GM12874 (cell line): ENCODE measurements around the gene HNRNPDL.

ENCODE experiments used
- CTCF ChIP-seq: IDR thresholded peaks from 2 replicates; pipeline ENCODE4 v1.5.1; 2011; ENCODE audit warnings: low read depth, mild to moderate bottlenecking, control low read depth, low read length, moderate library complexity; ENCODE audit not compliant: insufficient read depth

HNRNPDL gene

DNA sequence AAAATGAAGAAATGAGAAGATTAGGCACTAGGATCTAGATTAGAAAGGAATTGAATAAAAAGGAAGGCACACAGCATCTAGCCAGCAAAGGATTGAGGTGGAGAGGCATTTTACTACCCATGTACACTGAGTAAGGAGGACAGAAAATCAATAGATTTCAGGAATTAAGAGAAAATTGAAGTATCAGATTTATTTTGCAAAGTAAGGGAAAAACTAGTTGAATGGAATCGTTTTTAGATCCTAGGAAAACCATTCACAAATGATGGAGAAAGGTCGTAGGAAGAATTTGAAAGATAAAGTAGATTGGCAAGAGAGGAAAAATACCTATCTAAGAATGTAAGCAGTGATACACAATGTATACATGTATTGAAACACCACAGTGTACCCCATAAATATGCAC, 31.4 kb upstream of the HNRNPDL start:
- TF ChIP-seq CTCF: no peak

GRCh38 chr4:82458729-82459128, 28.5 kb upstream of the HNRNPDL start:
- no peak for TF ChIP-seq CTCF

DNA sequence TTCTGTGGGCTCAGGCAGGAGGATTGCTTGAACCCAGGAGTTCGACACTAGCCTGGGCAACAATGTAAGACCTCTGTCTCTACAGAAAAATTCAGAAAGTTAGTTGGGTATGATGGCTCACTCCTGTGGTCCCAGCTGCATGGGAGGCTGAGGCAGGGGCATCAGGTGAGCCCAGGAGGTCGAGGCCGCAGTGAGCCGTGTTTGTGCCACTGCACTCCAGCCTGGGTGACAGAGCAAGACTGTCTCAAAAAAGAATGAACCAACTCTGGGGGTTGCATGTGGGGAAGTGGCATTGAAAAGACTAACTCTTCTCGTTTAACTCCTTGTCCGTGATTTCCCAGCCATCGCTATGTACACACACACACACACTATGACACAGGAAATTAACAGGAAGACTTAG, 27.0 kb upstream of the HNRNPDL start:
- TF ChIP-seq CTCF: no peak

- TF ChIP-seq CTCF: no peak
Observed at GRCh38 chr4:82452026-82452425, 21.8 kb upstream of the HNRNPDL start.

- TF ChIP-seq CTCF: no peak
Observed at GRCh38 chr4:82450966-82451755, 20.9 kb upstream of the HNRNPDL start.

- no peak for TF ChIP-seq CTCF
Observed at GRCh38 chr4:82447886-82448285, 17.6 kb upstream of the HNRNPDL start.

DNA sequence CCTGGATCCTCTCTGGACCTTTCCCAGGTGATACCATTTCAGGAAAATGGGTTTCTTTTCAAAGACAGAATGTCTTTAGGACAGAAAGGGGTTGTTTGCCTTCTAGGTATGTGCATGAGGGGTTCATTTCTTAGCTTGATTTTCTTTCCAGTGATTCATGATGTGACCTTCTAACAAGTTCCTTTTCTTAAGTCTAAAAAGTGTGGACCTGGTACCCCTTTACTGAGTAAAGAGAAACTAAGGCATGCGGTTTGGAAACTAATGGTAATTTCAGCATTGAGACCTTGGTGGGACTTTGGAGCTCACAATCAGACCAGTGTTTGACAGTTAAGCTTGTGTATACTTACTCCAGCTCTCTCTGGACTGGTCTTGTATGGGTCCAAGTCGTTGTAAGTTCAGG, 8.8 kb upstream of the HNRNPDL start:
- TF ChIP-seq CTCF: no peak
